ENCODE data around the gene ENG.

ENG gene

DNA sequence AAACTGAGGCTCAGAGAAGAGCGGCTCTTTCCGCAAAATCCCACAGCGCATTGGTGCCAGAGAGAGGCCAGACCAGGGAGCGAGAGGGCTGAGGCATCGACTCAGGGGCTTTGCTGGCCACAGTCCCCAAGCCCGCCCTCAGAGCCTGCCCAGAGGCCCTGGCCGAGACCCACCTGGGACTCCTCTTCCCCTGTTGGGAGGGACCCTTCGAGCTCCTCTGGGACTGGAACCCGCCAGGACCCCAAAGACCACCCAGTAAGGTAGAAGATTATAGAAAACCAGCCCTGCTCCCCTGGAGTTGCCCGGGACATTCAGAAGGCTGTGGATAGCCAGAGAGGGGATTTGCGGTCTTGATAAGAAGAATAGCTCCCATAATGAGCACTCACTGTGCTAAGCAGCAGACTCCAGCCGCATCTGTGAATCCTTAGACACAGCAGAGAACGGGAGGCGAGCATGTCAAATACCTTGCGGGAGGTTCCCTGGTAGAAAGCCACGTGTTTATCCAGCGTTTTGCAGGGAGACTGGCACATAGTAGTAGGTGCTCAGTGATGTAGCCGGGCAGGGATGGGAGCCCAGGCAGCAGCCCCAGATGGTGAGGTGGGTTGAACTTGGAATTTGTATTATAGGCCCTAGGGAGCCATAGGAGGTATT lies 23.7 kb upstream of the ENG start:
- Histone ChIP-seq H3K27ac (ENCODE audit: low read depth, low read length, severe bottlenecking) (peak overlapping the region; percentile 37), H3K4me3 (ENCODE audit: extremely low read depth, insufficient read depth, low read length, poor library complexity, severe bottlenecking) (peak overlapping the region; percentile 39), H3K4me1 (ENCODE audit: control insufficient read depth, insufficient read depth, low read length, poor library complexity, severe bottlenecking) (peaks cover 26% of the 10 kb centered on the region), H3K9me3 (ENCODE audit: control insufficient read depth, low read length) (no peaks in the 10 kb centered on the region), H3K36me3 (ENCODE audit: control insufficient read depth, insufficient read depth, low read length) (no peaks in the 10 kb centered on the region)
- 69 to 71% methylated on average over 16 to 17 of the region's 18 CpGs for WGBS, 2 experiments (ENCODE audit: insufficient coverage in 2 of 2)

DNA sequence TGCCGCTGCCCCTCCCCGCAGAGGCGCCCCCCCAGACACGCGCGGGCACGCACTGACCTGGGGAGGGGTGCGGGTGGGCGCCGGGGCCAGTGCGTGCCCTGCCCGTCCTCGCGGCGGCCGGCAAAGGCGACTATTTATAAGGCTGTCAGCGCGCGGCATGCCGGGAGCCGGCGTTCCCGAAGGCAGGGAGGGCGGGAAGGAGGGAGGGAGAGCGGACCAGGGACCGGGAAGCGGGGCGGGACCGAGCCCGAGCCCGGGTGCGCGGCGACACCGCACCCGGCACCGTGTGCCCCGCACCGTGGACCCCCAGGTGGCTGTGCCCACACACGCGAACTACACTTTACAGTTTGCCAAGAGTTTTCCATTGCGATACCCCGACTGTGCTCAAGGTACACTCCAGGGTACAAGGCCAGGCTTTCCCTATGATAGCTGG lies 23.1 kb upstream of the ENG start, which contains the start of gene AK1:
Gene AK1 (minus strand): TSS at position 110 of the 433 bp plus-strand sequence. CDS start 3,058 bp downstream, outside the sequence.
- H3K9me3 ChIP-seq (ENCODE audit: control insufficient read depth, low read length) = no peaks in the 10 kb centered on the region
- H3K36me3 ChIP-seq (ENCODE audit: control insufficient read depth, insufficient read depth, low read length) = no peaks in the 10 kb centered on the region
- 2 to 4% methylated on average over 35 to 37 of the region's 44 CpGs for WGBS, 2 experiments (ENCODE audit: insufficient coverage in 2 of 2)
- H3K27ac ChIP-seq (ENCODE audit: low read depth, low read length, severe bottlenecking) = peak within 1 kb of the TSS; percentile 41
- H3K4me3 ChIP-seq (ENCODE audit: extremely low read depth, insufficient read depth, low read length, poor library complexity, severe bottlenecking) = peak within 1 kb of the TSS; percentile 39
- peaks cover 31% of the 10 kb centered on the region for H3K4me1 ChIP-seq (ENCODE audit: control insufficient read depth, insufficient read depth, low read length, poor library complexity, severe bottlenecking)

DNA sequence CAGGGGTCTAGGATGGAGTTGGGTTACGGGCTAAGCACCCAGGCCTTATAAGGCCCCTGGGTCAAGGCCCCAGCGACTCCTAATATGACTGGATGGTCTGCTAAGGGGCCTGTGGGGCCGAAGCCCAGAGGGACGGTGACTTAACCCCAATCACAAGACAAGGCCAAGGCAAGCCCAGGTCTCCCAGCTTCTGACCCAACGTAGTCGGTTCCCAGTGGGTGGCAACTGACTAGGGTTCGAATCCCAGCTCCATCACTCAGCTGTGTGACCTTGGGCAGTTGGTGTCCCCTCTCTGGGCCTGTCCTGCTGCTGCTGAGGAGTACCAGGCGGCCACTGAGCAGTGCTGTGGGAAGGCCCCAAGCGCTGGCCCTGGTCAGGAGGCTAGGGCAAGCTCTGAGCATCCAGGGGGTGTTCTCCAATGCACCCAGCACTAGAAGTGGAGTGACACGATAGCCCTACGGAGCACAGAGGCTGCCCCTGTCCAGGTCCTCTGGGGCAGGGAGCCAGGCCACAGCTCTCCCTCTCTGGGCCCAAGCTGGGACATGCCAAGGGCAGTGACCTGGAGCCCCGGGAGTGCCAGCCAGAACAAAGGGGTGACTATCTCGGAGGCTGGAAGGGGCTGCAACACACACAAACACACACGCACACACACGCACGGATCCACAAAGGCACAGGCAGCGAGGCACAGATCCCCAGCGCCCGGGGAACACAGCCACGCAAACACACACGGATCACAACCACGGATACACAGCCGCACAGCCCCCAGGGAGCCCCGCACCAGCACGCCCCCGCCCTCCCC lies 22.5 kb upstream of the ENG start:
- H3K36me3 ChIP-seq (ENCODE audit: control insufficient read depth, insufficient read depth, low read length) = no peaks in the 10 kb centered on the region
- H3K4me1 ChIP-seq (ENCODE audit: control insufficient read depth, insufficient read depth, low read length, poor library complexity, severe bottlenecking) = peaks cover 34% of the 10 kb centered on the region
- H3K4me3 ChIP-seq (ENCODE audit: extremely low read depth, insufficient read depth, low read length, poor library complexity, severe bottlenecking) = peak overlapping the region; percentile 39
- H3K9me3 ChIP-seq (ENCODE audit: control insufficient read depth, low read length) = no peaks in the 10 kb centered on the region
- peak overlapping the region; percentile 41 for H3K27ac ChIP-seq (ENCODE audit: low read depth, low read length, severe bottlenecking)
- 54 to 77% methylated on average over 13 to 22 of the region's 26 CpGs for WGBS, 2 experiments (ENCODE audit: insufficient coverage in 2 of 2)

DNA sequence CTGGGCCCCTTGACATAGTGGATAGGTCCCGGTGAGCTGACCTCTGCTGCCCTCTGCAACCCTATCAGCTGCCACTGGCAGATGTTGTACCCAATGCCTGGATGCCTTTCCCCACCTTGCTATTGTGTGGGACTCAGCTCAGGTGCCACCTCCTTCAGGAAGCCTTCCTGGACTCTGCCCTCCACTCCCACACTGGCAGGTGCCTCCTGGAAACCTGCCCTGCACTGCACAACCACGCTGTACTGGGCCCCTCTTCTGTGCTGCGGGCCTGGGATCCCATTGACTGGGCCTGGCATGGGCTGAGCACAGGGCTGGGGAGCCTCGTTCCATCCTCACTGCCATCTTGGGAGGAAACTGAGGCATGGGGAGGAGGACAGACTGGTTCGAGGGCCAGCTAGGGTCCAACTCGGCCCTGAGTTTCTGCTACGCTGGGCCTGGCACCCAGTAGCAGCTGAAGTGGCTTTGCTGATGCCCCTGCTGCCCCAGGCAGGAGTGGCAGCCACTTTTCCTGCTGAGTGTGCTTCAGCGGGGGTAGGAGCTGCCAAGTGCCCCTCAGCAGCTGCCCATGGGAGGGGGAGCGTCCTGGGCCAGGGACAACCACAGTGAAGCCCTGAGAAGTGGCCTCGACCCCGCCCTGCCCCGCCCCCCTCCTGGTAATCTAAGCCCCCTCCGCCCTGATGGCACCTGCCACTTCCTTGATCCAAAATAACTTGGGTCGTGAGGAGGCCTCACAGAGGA lies 21.7 kb upstream of the ENG start:
- no peak overlapping the region for H3K4me3 ChIP-seq (ENCODE audit: extremely low read depth, insufficient read depth, low read length, poor library complexity, severe bottlenecking)
- no peaks in the 10 kb centered on the region for H3K36me3 ChIP-seq (ENCODE audit: control insufficient read depth, insufficient read depth, low read length)
- H3K4me1 ChIP-seq (ENCODE audit: control insufficient read depth, insufficient read depth, low read length, poor library complexity, severe bottlenecking) = peaks cover 34% of the 10 kb centered on the region
- WGBS, 2 experiments (ENCODE audit: insufficient coverage in 2 of 2) = 91 to 94% methylated on average over 6 to 10 of the region's 14 CpGs
- H3K27ac ChIP-seq (ENCODE audit: low read depth, low read length, severe bottlenecking) = no peak overlapping the region
- H3K9me3 ChIP-seq (ENCODE audit: control insufficient read depth, low read length) = no peaks in the 10 kb centered on the region

DNA sequence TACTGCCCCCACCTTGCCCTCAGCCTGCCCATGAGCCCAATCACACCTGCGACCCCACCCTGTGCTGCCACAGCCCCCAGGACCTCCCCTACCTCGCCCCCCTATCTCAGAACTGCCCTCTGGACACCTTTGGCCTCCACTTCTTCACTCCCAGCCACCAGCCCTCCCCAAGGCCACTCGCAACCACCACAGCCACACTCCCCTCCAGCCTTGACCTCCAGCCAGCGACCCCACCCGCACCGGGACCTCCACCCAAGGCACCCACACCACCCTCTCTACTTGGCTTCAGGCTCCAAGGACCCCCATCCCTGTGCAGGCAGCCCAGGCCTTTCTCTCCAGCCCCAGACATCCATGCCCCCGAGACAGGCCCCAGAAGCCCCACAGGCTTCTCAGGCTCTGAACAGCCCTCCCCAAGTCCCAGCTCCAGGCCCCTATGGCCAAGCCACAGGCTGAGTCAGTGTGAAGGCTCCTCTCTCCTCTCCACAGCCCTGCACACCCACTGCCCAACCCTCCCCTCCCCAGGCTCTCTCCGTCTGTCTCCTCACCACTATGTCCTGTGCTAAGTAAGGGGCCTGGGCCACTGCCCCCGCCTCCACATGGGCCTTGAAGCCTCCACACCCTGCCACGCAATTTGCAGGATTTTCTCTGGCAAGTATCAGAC lies 21.0 kb upstream of the ENG start:
- H3K4me3 ChIP-seq (ENCODE audit: extremely low read depth, insufficient read depth, low read length, poor library complexity, severe bottlenecking) = no peak overlapping the region
- peaks cover 4% of the 10 kb centered on the region for H3K36me3 ChIP-seq (ENCODE audit: control insufficient read depth, insufficient read depth, low read length)
- H3K9me3 ChIP-seq (ENCODE audit: control insufficient read depth, low read length) = no peaks in the 10 kb centered on the region
- 90 to 93% methylated on average over 8 to 9 of the region's 10 CpGs for WGBS, 2 experiments (ENCODE audit: insufficient coverage in 2 of 2)
- H3K4me1 ChIP-seq (ENCODE audit: control insufficient read depth, insufficient read depth, low read length, poor library complexity, severe bottlenecking) = peaks cover 34% of the 10 kb centered on the region
- peak overlapping the region; percentile 10 for H3K27ac ChIP-seq (ENCODE audit: low read depth, low read length, severe bottlenecking)

GRCh38 chr9:127874301-127875221 lies 20.1 kb upstream of the ENG start:
- Histone ChIP-seq H3K4me3 (ENCODE audit: extremely low read depth, insufficient read depth, low read length, poor library complexity, severe bottlenecking) (no peak overlapping the region), H3K4me1 (ENCODE audit: control insufficient read depth, insufficient read depth, low read length, poor library complexity, severe bottlenecking) (peaks cover 34% of the 10 kb centered on the region), H3K27ac (ENCODE audit: low read depth, low read length, severe bottlenecking) (no peak overlapping the region), H3K36me3 (ENCODE audit: control insufficient read depth, insufficient read depth, low read length) (peaks cover 6% of the 10 kb centered on the region), H3K9me3 (ENCODE audit: control insufficient read depth, low read length) (no peaks in the 10 kb centered on the region)
- WGBS, 2 experiments (ENCODE audit: insufficient coverage in 2 of 2) = 90 to 96% methylated on average over 13 of the region's 19 CpGs

- Histone ChIP-seq H3K9me3 (ENCODE audit: control insufficient read depth, low read length) (no peaks in the 10 kb centered on the region), H3K36me3 (ENCODE audit: control insufficient read depth, insufficient read depth, low read length) (peaks cover 8% of the 10 kb centered on the region), H3K4me1 (ENCODE audit: control insufficient read depth, insufficient read depth, low read length, poor library complexity, severe bottlenecking) (peaks cover 34% of the 10 kb centered on the region), H3K4me3 (ENCODE audit: extremely low read depth, insufficient read depth, low read length, poor library complexity, severe bottlenecking) (no peak overlapping the region), H3K27ac (ENCODE audit: low read depth, low read length, severe bottlenecking) (peak overlapping the region; percentile 49)
- WGBS, 2 experiments (ENCODE audit: insufficient coverage in 2 of 2) = 90 to 91% methylated on average over 9 of the region's 10 CpGs
Observed at GRCh38 chr9:127873886-127874285, 19.4 kb upstream of the ENG start.

GRCh38 chr9:127873223-127873691 lies 18.8 kb upstream of the ENG start:
- Histone ChIP-seq H3K36me3 (ENCODE audit: control insufficient read depth, insufficient read depth, low read length) (peaks cover 12% of the 10 kb centered on the region), H3K9me3 (ENCODE audit: control insufficient read depth, low read length) (no peaks in the 10 kb centered on the region), H3K27ac (ENCODE audit: low read depth, low read length, severe bottlenecking) (peak overlapping the region; percentile 49), H3K4me3 (ENCODE audit: extremely low read depth, insufficient read depth, low read length, poor library complexity, severe bottlenecking) (no peak overlapping the region), H3K4me1 (ENCODE audit: control insufficient read depth, insufficient read depth, low read length, poor library complexity, severe bottlenecking) (peaks cover 33% of the 10 kb centered on the region)
- WGBS, 2 experiments (ENCODE audit: insufficient coverage in 2 of 2) = 77 to 78% methylated on average over 14 to 16 of the region's 19 CpGs

- WGBS, 2 experiments (ENCODE audit: insufficient coverage in 2 of 2) = 93 to 94% methylated on average over 16 to 17 of the region's 20 CpGs
- H3K4me3 ChIP-seq (ENCODE audit: extremely low read depth, insufficient read depth, low read length, poor library complexity, severe bottlenecking) = no peak overlapping the region
- H3K36me3 ChIP-seq (ENCODE audit: control insufficient read depth, insufficient read depth, low read length) = peaks cover 13% of the 10 kb centered on the region
- peak overlapping the region; percentile 49 for H3K27ac ChIP-seq (ENCODE audit: low read depth, low read length, severe bottlenecking)
- H3K9me3 ChIP-seq (ENCODE audit: control insufficient read depth, low read length) = no peaks in the 10 kb centered on the region
- peaks cover 28% of the 10 kb centered on the region for H3K4me1 ChIP-seq (ENCODE audit: control insufficient read depth, insufficient read depth, low read length, poor library complexity, severe bottlenecking)
Observed at GRCh38 chr9:127872369-127873222, 18.1 kb upstream of the ENG start.

All from mesodermal cell (in vitro differentiated cells).